BJ (cell line): ENCODE measurements around the gene PUDP. TPM values are rescaled to one million over a fixed set of nuclear protein-coding genes. Genes with fewer than 3 reads are reported as not detected.

ENCODE experiments used
- CTCF ChIA-PET: fragments of 350-600 bp; formaldehyde crosslinking; extraction: SDS; loops from one replicate; lab custom pipeline; 2021; ENCODE audit warnings: antibody characterized with exemption, inconsistent platforms; lab: Yijun Ruan, JAX
- POLR2A ChIA-PET: fragments of 300-600 bp; sonication (Branson Sonifier 250); formaldehyde crosslinking; extraction: SDS; loops from one replicate; lab custom pipeline; 2021; ENCODE audit warnings: antibody characterized with exemption; lab: Charles Lee
- DNase-seq: peaks from one replicate; pipeline ENCODE4 v3.0.0-alpha.2; 2011; ENCODE audit warnings: low read depth
- H3K27me3 ChIP-seq: 2 replicates; pipeline ENCODE4 v1.6.0; 2011; ENCODE audit warnings: low read length; ENCODE audit not compliant: control insufficient read depth, insufficient read depth
- H3K36me3 ChIP-seq: 2 replicates; pipeline ENCODE4 v1.5.1; 2011; ENCODE audit warnings: low read length; ENCODE audit not compliant: control insufficient read depth, insufficient read depth
- H3K4me3 ChIP-seq: 2 replicates; pipeline ENCODE4 v1.5.1; 2011; ENCODE audit warnings: low read depth, mild to moderate bottlenecking, control low read depth, low read length
- CTCF ChIP-seq: IDR thresholded peaks from 2 replicates; pipeline ENCODE4 v1.5.1; 2011; ENCODE audit warnings: low read depth, mild to moderate bottlenecking, control low read depth, inconsistent platforms, low read length, moderate library complexity; ENCODE audit not compliant: insufficient read depth
- polyA plus RNA-seq: library from polyadenylated mRNA; depleted of rRNA; stranded (reverse); fragments of >200 nt; gene quantifications from 2 replicates; pipeline ENCODE4 v1.2.3, GENCODE V29; 2011

PUDP gene
- polyA plus RNA-seq, 1 experiment: 17.2 TPM

GRCh38 chrX:7109838-7110793 lies 37.8 kb downstream of the PUDP start:
- H3K4me3 ChIP-seq: no peak overlapping the region
- TF ChIP-seq CTCF: no peak
- ChIA-PET CTCF (interaction anchor here (0.6 kb wide), 1 partner anchor 216 kb away, joined by 3 read pairs; no protein-coding TSS in a partner anchor), POLR2A (no interaction called here)
- no peaks in the 10 kb centered on the region for H3K27me3 ChIP-seq
- H3K36me3 ChIP-seq: no peaks in the 10 kb centered on the region; the same call in 1 of the 2 replicates
- no peak for DNase-seq

- POLR2A ChIA-PET: no interaction called here
- Histone ChIP-seq H3K27me3 (no peaks in the 10 kb centered on the region), H3K4me3 (no peak overlapping the region), H3K36me3 (no peaks in the 10 kb centered on the region; the same call in 1 of the 2 replicates)
- no peak for TF ChIP-seq CTCF
- CTCF ChIA-PET: interaction anchor here (0.6 kb wide), 1 partner anchor 217 kb away, joined by 3 read pairs; no protein-coding TSS in a partner anchor
- no peak for DNase-seq
Observed at GRCh38 chrX:7109049-7109531, 38.9 kb downstream of the PUDP start.

- H3K4me3 ChIP-seq: no peak overlapping the region
- CTCF ChIA-PET: no interaction called here
- TF ChIP-seq CTCF: no peak
- no peaks in the 10 kb centered on the region; the same call in 1 of the 2 replicates for H3K36me3 ChIP-seq
- POLR2A ChIA-PET: no interaction called here
- DNase-seq: no peak
- no peaks in the 10 kb centered on the region for H3K27me3 ChIP-seq
Observed at GRCh38 chrX:7108030-7108429, 39.9 kb downstream of the PUDP start.

GRCh38 chrX:7106649-7107048 lies 41.3 kb downstream of the PUDP start:
- no peak overlapping the region for H3K4me3 ChIP-seq
- H3K27me3 ChIP-seq: no peaks in the 10 kb centered on the region
- POLR2A ChIA-PET: no interaction called here
- CTCF ChIA-PET: no interaction called here
- TF ChIP-seq CTCF: no peak
- H3K36me3 ChIP-seq: no peaks in the 10 kb centered on the region; the same call in 1 of the 2 replicates
- no peak for DNase-seq

GRCh38 chrX:7102119-7102518 lies 45.8 kb downstream of the PUDP start:
- ChIA-PET CTCF (no interaction called here), POLR2A (no interaction called here)
- no peak for TF ChIP-seq CTCF
- no peak for DNase-seq
- Histone ChIP-seq H3K36me3 (no peaks in the 10 kb centered on the region; the same call in 1 of the 2 replicates), H3K27me3 (no peaks in the 10 kb centered on the region), H3K4me3 (no peak overlapping the region)
